NT2/D1 (cell line): ENCODE measurements around the gene TMED8.

Source experiments
- DNase-seq: peaks from one replicate; pipeline ENCODE4 v3.0.0-alpha.2; 2011; ENCODE audit warnings: low read depth, low spot score
- H3K27me3 ChIP-seq: 2 replicates; pipeline ENCODE4 v1.6.0; 2011; ENCODE audit warnings: mild to moderate bottlenecking; ENCODE audit not compliant: insufficient read length, insufficient read depth
- H3K36me3 ChIP-seq: 2 replicates; pipeline ENCODE4 v1.6.1; 2011; ENCODE audit warnings: mild to moderate bottlenecking, low read length, mixed read lengths; ENCODE audit not compliant: insufficient read depth, insufficient read length
- H3K4me1 ChIP-seq: 2 replicates; pipeline ENCODE4 v1.5.1; 2011; ENCODE audit not compliant: insufficient read depth, insufficient read length
- H3K4me3 ChIP-seq: 2 replicates; pipeline ENCODE4 v1.5.1; 2011; ENCODE audit warnings: low read depth; ENCODE audit not compliant: insufficient read length
- H3K9ac ChIP-seq: 2 replicates; pipeline ENCODE4 v1.6.0; 2011; ENCODE audit warnings: low read depth; ENCODE audit not compliant: insufficient read length
- H3K9me3 ChIP-seq: 2 replicates; pipeline ENCODE4 v1.5.1; 2011; ENCODE audit warnings: mild to moderate bottlenecking, low read length; ENCODE audit not compliant: insufficient read depth
- SUZ12 ChIP-seq: IDR thresholded peaks from 2 replicates; pipeline ENCODE4 v1.6.1; 2011; ENCODE audit not compliant: insufficient read length, insufficient read depth; ENCODE audit errors: extremely low read depth
- YY1 ChIP-seq: IDR thresholded peaks from 2 replicates; pipeline ENCODE4 v1.6.1; 2011; ENCODE audit not compliant: insufficient read length, insufficient read depth
- ZNF274 ChIP-seq: IDR thresholded peaks from 2 replicates; pipeline ENCODE4 v1.6.1; 2011; ENCODE audit warnings: mild to moderate bottlenecking, low read depth, low read length

Gene TMED8

GRCh38 chr14:77305696-77306095 lies 71.2 kb downstream of the TMED8 start:
- Histone ChIP-seq H3K9ac (no peak overlapping the region), H3K4me1 (peaks cover 12% of the 10 kb centered on the region), H3K27me3 (no peaks in the 10 kb centered on the region), H3K9me3 (no peaks in the 10 kb centered on the region), H3K36me3 (peaks cover 21% of the 10 kb centered on the region), H3K4me3 (no peak overlapping the region)
- TF ChIP-seq ZNF274 = no peak
- no peak for TF ChIP-seq SUZ12
- TF ChIP-seq YY1 = no peak
- DNase-seq = no peak

- H3K9me3 ChIP-seq = no peaks in the 10 kb centered on the region
- H3K27me3 ChIP-seq = no peaks in the 10 kb centered on the region
- no peak overlapping the region for H3K9ac ChIP-seq
- DNase-seq = no peak
- peaks cover 35% of the 10 kb centered on the region for H3K36me3 ChIP-seq
- H3K4me1 ChIP-seq = peaks cover 12% of the 10 kb centered on the region
- no peak overlapping the region for H3K4me3 ChIP-seq
- no peak for TF ChIP-seq YY1
- no peak for TF ChIP-seq SUZ12
- no peak for TF ChIP-seq ZNF274
These were observed 73.3 kb downstream of the TMED8 start for GRCh38 chr14:77303417-77304156.

GRCh38 chr14:77302926-77303325 lies 74.0 kb downstream of the TMED8 start:
- DNase-seq = no peak
- Histone ChIP-seq H3K27me3 (no peaks in the 10 kb centered on the region), H3K4me1 (peaks cover 12% of the 10 kb centered on the region), H3K9me3 (no peaks in the 10 kb centered on the region), H3K4me3 (no peak overlapping the region), H3K36me3 (peaks cover 41% of the 10 kb centered on the region), H3K9ac (no peak overlapping the region)
- TF ChIP-seq YY1 (no peak), ZNF274 (no peak), SUZ12 (no peak)

- Histone ChIP-seq H3K9me3 (no peaks in the 10 kb centered on the region), H3K4me1 (peaks cover 7% of the 10 kb centered on the region), H3K9ac (peak overlapping the region; percentile 44), H3K36me3 (peaks cover 55% of the 10 kb centered on the region), H3K27me3 (no peaks in the 10 kb centered on the region), H3K4me3 (no peak overlapping the region)
- TF ChIP-seq YY1 (no peak), ZNF274 (no peak), SUZ12 (no peak)
- peak; percentile 67 for DNase-seq
These were observed 75.8 kb downstream of the TMED8 start for GRCh38 chr14:77301103-77301502.

GRCh38 chr14:77299771-77300170 lies 77.1 kb downstream of the TMED8 start:
- H3K9me3 ChIP-seq = no peaks in the 10 kb centered on the region
- peaks cover 53% of the 10 kb centered on the region for H3K36me3 ChIP-seq
- no peak overlapping the region for H3K9ac ChIP-seq
- no peak for DNase-seq
- H3K4me1 ChIP-seq = peaks cover 7% of the 10 kb centered on the region
- no peaks in the 10 kb centered on the region for H3K27me3 ChIP-seq
- no peak for TF ChIP-seq YY1
- no peak for TF ChIP-seq ZNF274
- no peak for TF ChIP-seq SUZ12
- H3K4me3 ChIP-seq = no peak overlapping the region

- Histone ChIP-seq H3K27me3 (no peaks in the 10 kb centered on the region), H3K9me3 (no peaks in the 10 kb centered on the region), H3K4me1 (peaks cover 2% of the 10 kb centered on the region), H3K4me3 (no peak overlapping the region), H3K9ac (no peak overlapping the region), H3K36me3 (peaks cover 54% of the 10 kb centered on the region)
- TF ChIP-seq SUZ12 = no peak
- no peak for TF ChIP-seq YY1
- no peak for TF ChIP-seq ZNF274
- no peak for DNase-seq
These were observed 80.0 kb downstream of the TMED8 start for GRCh38 chr14:77296906-77297305.

GRCh38 chr14:77296155-77296554 lies 80.7 kb downstream of the TMED8 start:
- H3K9ac ChIP-seq = no peak overlapping the region
- TF ChIP-seq YY1 (no peak), SUZ12 (no peak), ZNF274 (no peak)
- H3K4me3 ChIP-seq = no peak overlapping the region
- no peaks in the 10 kb centered on the region for H3K27me3 ChIP-seq
- peaks cover under 1% of the 10 kb centered on the region for H3K4me1 ChIP-seq
- H3K36me3 ChIP-seq = peaks cover 47% of the 10 kb centered on the region
- no peak for DNase-seq
- H3K9me3 ChIP-seq = no peaks in the 10 kb centered on the region
